AG09319 (cell line): ENCODE data around the gene PTOV1.

ENCODE experiments used
- DNase-seq: peaks from one replicate; pipeline ENCODE4 v3.0.0-alpha.2; 2010; ENCODE audit warnings: low read depth; ENCODE audit errors: extremely low read depth
- TF ChIP-seq, protein P1 (sequence below): IDR thresholded peaks from 2 replicates; pipeline ENCODE4 v1.5.1; 2011; ENCODE audit warnings: low read depth, mild to moderate bottlenecking, inconsistent platforms, low read length, moderate library complexity

The PTOV1 gene

DNA sequence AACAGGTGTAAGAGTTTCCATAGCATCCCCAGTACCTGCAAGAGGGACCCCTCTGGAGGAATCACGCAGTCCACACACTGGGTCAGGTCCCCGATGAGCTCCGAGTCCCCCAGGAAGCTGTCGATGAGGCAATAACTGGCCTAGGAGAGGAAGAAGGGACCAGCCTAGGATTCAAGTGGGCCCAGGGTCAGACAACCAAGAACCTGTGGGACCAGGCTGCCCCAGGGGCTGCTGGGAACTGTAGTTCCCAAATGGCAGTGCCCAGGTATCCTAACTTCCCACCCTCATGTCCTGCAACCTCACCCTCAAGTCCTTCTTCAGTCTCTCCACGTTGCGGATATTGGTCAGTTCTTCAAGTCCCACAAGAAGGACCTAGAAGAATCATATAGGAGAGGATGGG, 39.6 kb upstream of the PTOV1 start:
- TF ChIP-seq, protein P1, sequence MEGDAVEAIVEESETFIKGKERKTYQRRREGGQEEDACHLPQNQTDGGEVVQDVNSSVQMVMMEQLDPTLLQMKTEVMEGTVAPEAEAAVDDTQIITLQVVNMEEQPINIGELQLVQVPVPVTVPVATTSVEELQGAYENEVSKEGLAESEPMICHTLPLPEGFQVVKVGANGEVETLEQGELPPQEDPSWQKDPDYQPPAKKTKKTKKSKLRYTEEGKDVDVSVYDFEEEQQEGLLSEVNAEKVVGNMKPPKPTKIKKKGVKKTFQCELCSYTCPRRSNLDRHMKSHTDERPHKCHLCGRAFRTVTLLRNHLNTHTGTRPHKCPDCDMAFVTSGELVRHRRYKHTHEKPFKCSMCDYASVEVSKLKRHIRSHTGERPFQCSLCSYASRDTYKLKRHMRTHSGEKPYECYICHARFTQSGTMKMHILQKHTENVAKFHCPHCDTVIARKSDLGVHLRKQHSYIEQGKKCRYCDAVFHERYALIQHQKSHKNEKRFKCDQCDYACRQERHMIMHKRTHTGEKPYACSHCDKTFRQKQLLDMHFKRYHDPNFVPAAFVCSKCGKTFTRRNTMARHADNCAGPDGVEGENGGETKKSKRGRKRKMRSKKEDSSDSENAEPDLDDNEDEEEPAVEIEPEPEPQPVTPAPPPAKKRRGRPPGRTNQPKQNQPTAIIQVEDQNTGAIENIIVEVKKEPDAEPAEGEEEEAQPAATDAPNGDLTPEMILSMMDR: no peak
- DNase-seq: no peak

- DNase-seq: no peak
- TF ChIP-seq, protein P1: no peak
Measured at GRCh38 chr19:49812452-49812996, 38.4 kb upstream of the PTOV1 start.

DNA sequence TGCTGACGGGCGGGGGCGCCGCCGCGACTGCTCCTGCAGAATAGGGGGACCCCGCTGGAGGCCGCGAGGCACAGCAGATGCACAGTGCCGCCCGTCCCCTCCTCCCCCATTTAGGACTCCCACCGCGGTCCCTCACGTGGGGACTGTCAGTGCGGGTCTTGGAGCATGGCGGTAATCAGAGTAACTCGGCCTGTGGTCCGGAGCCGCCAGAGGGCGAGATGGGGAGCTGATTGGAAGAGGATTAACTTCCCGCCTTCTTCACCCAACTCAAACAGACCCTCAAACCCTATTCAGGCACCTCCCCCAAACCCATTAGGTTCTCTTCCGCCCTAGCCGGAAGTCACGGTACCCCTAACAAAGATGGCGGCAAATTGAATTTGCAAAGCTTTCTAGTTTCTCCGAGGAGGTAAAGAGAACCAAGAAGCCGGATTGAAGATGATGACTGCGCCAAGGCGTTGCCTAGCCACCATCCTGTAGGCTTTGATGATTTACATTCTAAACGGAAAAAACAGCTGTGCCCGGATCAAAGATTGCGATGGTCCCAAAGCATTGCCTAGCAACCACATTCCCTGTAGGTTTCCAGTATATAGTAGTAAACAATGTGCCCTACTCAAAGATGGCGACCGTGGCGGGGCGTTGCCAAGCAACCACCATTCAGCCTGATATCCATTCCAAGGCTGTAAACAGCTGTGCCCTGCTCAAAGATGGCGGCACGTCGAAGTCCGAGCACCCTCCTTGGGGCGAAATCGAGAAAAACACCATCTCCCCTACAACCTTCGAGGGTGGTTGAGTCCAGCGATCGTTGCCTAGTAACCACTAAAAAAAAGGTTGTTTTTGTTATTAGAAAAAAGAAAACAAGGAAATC, 37.7 kb upstream of the PTOV1 start, which contains the start of gene FUZ:
Gene FUZ, minus strand, starts transcription at position 296 of the 865 bp plus-strand sequence. Its CDS starts 186 bp downstream, at position 110.
- TF ChIP-seq, protein P1: peak; percentile 15
- DNase-seq: peak; percentile 96

- no peak for DNase-seq
- TF ChIP-seq, protein P1: no peak
Measured at GRCh38 chr19:49814010-49814409, 36.9 kb upstream of the PTOV1 start.

- DNase-seq: no peak
- TF ChIP-seq, protein P1: no peak
Measured at GRCh38 chr19:49816590-49816989, 34.4 kb upstream of the PTOV1 start.

- TF ChIP-seq, protein P1: no peak; the same call in 1 of the 2 replicates
- peak; percentile 61 for DNase-seq
Measured at GRCh38 chr19:49817964-49818648, 32.9 kb upstream of the PTOV1 start, which contains the start of gene MED25. Gene MED25 (plus strand): TSS chr19:49818289. CDS start chr19:49818342, 53 bp downstream.
